Suprapubic skin (tissue), 4 donors: ENCODE data around the gene TEX38.

ENCODE experiments used
- POLR2A ChIP-seq, 2 donors: fragments of 450-650 bp; IDR thresholded peaks; one replicate each; pipeline ENCODE4 v1.6.1; 2017; ENCODE audit warnings: antibody characterized with exemption in 2 of 2, mild to moderate bottlenecking in 2 of 2, moderate library complexity in 2 of 2
- POLR2AphosphoS5 ChIP-seq, 3 donors: sonication (generic); formaldehyde crosslinking; IDR thresholded peaks; one replicate each; pipeline ENCODE4 v1.6.1; 2017; ENCODE audit warnings: antibody characterized with exemption in 3 of 3
- TF ChIP-seq, protein P1 (sequence below), 2 donors: fragments of 200-600 bp in 1 of 2; fragments of 450-650 bp in 1 of 2; sonication (generic) in 1 of 2; IDR thresholded peaks; one replicate each; pipeline ENCODE4 v1.5.1; 2016 to 2019; ENCODE audit warnings: antibody characterized with exemption in 2 of 2, mild to moderate bottlenecking in 1 of 2, moderate library complexity in 1 of 2

DNA sequence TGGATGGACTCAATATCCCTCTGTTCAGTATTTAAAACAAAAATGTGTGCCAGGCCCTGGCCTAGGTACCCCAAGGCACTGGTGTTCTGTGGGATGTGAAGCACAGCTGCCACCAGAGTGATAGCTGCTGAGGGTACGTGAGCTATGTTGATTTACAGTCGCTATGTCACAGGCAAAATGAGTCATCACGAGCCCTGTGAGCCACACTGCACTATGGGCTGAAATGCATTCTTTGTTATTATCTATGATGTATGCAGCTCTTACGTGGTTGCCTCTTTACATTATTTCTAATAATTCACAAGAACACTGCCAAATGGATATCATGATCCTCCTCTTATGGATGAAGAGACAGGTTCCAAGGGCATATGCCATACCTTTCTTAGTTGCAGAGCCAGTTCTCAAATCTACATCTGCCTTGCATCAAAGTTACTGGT, 2.1 kb downstream of the TEX38 start:
- TF ChIP-seq POLR2A (IDR thresholded peaks at IDR 0.05) (no peak), POLR2AphosphoS5 (IDR thresholded peaks at IDR 0.05) (no peak)
- TF ChIP-seq, protein P1, sequence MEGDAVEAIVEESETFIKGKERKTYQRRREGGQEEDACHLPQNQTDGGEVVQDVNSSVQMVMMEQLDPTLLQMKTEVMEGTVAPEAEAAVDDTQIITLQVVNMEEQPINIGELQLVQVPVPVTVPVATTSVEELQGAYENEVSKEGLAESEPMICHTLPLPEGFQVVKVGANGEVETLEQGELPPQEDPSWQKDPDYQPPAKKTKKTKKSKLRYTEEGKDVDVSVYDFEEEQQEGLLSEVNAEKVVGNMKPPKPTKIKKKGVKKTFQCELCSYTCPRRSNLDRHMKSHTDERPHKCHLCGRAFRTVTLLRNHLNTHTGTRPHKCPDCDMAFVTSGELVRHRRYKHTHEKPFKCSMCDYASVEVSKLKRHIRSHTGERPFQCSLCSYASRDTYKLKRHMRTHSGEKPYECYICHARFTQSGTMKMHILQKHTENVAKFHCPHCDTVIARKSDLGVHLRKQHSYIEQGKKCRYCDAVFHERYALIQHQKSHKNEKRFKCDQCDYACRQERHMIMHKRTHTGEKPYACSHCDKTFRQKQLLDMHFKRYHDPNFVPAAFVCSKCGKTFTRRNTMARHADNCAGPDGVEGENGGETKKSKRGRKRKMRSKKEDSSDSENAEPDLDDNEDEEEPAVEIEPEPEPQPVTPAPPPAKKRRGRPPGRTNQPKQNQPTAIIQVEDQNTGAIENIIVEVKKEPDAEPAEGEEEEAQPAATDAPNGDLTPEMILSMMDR (IDR thresholded peaks at IDR 0.05): no peak
